Fibroblast of pulmonary artery (primary cell): Measurements from ENCODE around the gene COL25A1.

Source experiments
- DNase-seq: peaks from one replicate; pipeline ENCODE4 v3.0.0-alpha.2; 2010; ENCODE audit warnings: low read depth
- H3K4me3 ChIP-seq: replicated peaks from 2 replicates; pipeline ENCODE4 v1.5.1; 2011; ENCODE audit warnings: low read depth, mild to moderate bottlenecking, control low read depth, low read length, moderate library complexity
- TF ChIP-seq, protein P1 (sequence below): IDR thresholded peaks from 2 replicates; pipeline ENCODE4 v1.5.1; 2011; ENCODE audit warnings: mild to moderate bottlenecking, control low read depth, low read length, inconsistent platforms; ENCODE audit errors: missing control alignments

COL25A1 gene

GRCh38 chr4:108804648-108805273 is 497.7 kb downstream of the COL25A1 start:
- TF ChIP-seq, protein P1, sequence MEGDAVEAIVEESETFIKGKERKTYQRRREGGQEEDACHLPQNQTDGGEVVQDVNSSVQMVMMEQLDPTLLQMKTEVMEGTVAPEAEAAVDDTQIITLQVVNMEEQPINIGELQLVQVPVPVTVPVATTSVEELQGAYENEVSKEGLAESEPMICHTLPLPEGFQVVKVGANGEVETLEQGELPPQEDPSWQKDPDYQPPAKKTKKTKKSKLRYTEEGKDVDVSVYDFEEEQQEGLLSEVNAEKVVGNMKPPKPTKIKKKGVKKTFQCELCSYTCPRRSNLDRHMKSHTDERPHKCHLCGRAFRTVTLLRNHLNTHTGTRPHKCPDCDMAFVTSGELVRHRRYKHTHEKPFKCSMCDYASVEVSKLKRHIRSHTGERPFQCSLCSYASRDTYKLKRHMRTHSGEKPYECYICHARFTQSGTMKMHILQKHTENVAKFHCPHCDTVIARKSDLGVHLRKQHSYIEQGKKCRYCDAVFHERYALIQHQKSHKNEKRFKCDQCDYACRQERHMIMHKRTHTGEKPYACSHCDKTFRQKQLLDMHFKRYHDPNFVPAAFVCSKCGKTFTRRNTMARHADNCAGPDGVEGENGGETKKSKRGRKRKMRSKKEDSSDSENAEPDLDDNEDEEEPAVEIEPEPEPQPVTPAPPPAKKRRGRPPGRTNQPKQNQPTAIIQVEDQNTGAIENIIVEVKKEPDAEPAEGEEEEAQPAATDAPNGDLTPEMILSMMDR = no peak
- no peak for DNase-seq
- H3K4me3 ChIP-seq = no peak overlapping the region

GRCh38 chr4:108799306-108799705 is 503.2 kb downstream of the COL25A1 start:
- no peak for DNase-seq
- no peak overlapping the region for H3K4me3 ChIP-seq
- TF ChIP-seq, protein P1 = no peak

DNA sequence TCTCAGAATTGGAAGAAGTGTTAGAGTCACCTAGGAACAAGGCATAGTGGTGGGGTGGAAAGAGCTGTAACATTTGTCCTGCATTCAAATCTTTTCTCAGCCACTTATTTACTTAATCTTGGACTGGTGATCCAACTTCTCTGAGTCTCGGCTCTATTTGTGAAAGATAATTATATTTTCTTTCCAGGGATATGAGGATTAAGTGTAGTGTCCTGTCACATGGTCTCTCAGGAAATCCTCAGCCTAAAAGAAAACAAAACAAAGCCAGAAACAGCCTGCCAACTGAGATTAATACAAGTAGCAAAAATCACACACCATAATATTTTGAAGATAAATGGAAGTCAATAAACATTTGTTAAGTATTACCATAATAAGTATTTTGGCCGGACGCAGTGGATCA is 506.3 kb downstream of the COL25A1 start:
- DNase-seq = no peak
- no peak overlapping the region for H3K4me3 ChIP-seq
- TF ChIP-seq, protein P1 = no peak

DNA sequence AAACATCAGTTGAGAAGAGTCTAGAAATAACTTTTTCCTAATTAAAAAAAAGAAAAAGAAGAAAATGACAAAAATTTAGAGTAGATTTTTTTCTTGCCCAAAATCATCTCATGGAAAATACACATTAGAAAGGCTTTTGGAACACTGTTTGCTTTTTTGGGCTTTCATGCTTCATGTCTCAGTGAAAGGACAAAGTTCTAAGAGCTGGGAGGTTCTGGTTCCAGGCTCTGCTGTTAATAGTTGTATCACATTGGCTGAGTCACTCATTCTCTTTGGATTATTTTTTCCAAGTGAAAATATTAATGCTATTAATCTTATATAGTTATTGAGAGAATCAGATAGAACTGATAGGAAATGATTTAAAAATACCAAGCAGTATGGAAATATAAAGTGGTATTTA is 506.7 kb downstream of the COL25A1 start:
- TF ChIP-seq, protein P1 = no peak
- H3K4me3 ChIP-seq = no peak overlapping the region
- no peak for DNase-seq

- H3K4me3 ChIP-seq = no peak overlapping the region
- TF ChIP-seq, protein P1 = no peak
- peak; percentile 18 for DNase-seq
Measured at GRCh38 chr4:108794136-108794535, 508.3 kb downstream of the COL25A1 start.

DNA sequence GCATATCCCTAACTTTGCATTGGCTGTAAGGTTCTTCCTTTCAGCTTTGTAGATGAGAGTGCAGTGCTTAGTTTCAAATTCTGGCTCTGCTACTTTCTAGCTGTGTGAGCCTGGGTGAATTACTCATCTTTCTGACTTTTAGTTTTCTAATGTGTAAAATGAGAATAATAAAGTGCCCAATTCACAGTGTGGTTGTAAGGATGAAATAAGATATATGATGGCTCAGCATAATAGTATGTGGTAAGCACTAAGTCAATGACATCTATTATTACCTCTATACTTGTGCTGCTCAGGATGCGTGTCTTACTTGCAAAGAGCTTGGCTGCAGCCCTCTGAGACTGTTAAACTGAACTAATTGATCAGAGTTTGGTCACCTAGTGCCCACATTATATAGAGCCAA is 509.0 kb downstream of the COL25A1 start:
- DNase-seq = no peak
- TF ChIP-seq, protein P1 = no peak

GRCh38 chr4:108788731-108789130 is 513.7 kb downstream of the COL25A1 start:
- no peak overlapping the region for H3K4me3 ChIP-seq
- TF ChIP-seq, protein P1 = no peak

More for the DNA sequence above, 509.0 kb downstream of the COL25A1 start:
- no peak overlapping the region for H3K4me3 ChIP-seq

More at GRCh38 chr4:108788731-108789130, 513.7 kb downstream of the COL25A1 start:
- DNase-seq = no peak
